Measurements from ENCODE around the gene RPRD1A.

Gene RPRD1A

DNA sequence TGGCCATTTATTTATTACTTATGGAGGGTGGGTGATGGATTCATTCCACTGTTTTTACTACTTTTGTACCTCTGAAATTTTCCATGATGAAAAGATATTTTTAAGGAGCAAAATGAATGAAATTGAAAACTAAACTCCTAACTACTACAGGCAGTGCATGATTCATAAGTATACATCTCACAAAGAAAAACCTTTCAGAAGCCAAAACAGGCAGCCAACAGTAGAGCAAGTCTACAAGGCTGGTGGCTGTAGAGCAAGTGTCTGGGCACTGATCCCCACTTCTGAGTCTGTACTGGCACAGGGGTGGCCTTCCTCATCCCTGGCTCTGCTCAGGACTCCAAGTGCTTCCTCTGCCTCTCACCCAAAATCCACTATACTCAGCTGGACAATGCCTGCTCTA lies 103.0 kb downstream of the RPRD1A start:
- DNase-seq, result no peak

- DNase-seq, result no peak
Observed at GRCh38 chr18:35962320-35962719, 105.0 kb downstream of the RPRD1A start.

GRCh38 chr18:35956226-35956625 lies 111.1 kb downstream of the RPRD1A start:
- no peak for DNase-seq

DNA sequence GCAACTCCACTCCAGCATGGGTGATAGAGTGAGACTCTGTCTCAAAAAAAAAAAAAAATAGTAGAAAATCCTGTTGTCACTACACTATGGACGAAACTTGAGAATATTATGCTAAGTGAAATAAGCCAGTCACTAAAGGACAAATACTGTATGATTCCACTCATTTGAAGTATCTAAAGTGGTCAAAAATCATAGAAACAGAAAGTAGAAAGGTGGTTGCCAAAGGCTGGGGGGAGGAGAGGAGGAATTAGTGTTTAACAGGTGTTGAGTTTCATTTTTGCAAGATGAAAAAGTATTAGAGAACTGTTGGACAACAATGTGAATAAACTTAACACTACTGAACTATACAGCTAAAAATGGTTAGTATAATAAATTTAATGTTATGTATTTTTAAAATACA lies 113.7 kb downstream of the RPRD1A start:
- no peak for DNase-seq

- DNase-seq, result no peak
Observed at GRCh38 chr18:35950628-35950982, 116.8 kb downstream of the RPRD1A start.

- no peak for DNase-seq
Observed at GRCh38 chr18:35949903-35950627, 117.3 kb downstream of the RPRD1A start.

GRCh38 chr18:35949090-35949489 lies 118.3 kb downstream of the RPRD1A start:
- DNase-seq, result no peak

DNA sequence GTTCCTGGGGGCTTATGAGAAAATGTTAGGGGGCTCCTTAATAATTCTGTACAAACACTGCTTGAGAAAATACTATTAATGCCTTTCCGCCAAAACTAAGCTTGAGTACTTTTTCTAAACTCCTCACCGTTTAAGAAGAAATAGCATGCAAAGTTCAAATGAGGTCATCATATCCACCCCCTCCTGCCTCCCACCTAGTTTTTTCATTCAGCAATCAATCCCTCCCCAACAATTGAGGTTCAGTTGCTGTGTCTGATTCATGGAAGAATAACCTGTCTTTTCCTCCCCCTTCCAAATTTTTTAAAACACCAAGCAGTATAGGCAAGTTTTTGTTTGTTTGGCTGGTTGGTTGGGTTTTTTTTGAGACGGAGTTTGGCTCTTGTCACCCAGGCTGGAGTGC lies 119.3 kb downstream of the RPRD1A start:
- no peak for DNase-seq

- no peak for DNase-seq
Observed at GRCh38 chr18:35942661-35943060, 124.7 kb downstream of the RPRD1A start.

- DNase-seq, result no peak
Observed at GRCh38 chr18:35942133-35942532, 125.2 kb downstream of the RPRD1A start.

- DNase-seq, result no peak
Observed at GRCh38 chr18:35941299-35941698, 126.1 kb downstream of the RPRD1A start.

Data from cortex of kidney (tissue), 1 donor.